Stimulated activated CD4-positive, alpha-beta T cell treated with anti-CD3 and anti-CD28 coated beads, Interleukin-4, amount 100 ng/mL, for 1 hour (primary cell): ENCODE data around the gene ARSI.
"Not testable (repeated sequence)": the region's sequence is repeated elsewhere in the genome, so short reads cannot be mapped to it uniquely, and the experiment has no call there.

Experiments
- DNase-seq: peaks from one replicate; pipeline ENCODE4 v3.0.0-alpha.2; 2020

ARSI gene

GRCh38 chr5:150263801-150264621 is 38.7 kb downstream of the ARSI start:
- no peak for DNase-seq

GRCh38 chr5:150263375-150263775 is 39.3 kb downstream of the ARSI start:
- no peak for DNase-seq

GRCh38 chr5:150262502-150262901 is 40.2 kb downstream of the ARSI start:
- DNase-seq, result no peak

- DNase-seq, result no peak
These were observed 41.5 kb downstream of the ARSI start for GRCh38 chr5:150261231-150261630.

- DNase-seq, result no peak
These were observed 44.6 kb downstream of the ARSI start for GRCh38 chr5:150258130-150258529.

- no peak for DNase-seq
These were observed 45.3 kb downstream of the ARSI start for GRCh38 chr5:150257424-150257823.

GRCh38 chr5:150256410-150257064 is 46.2 kb downstream of the ARSI start:
- no peak for DNase-seq

- DNase-seq, result no peak
These were observed 46.9 kb downstream of the ARSI start for GRCh38 chr5:150255659-150256409.

GRCh38 chr5:150254774-150255173 is 47.9 kb downstream of the ARSI start:
- no peak for DNase-seq

GRCh38 chr5:150254363-150254762 is 48.3 kb downstream of the ARSI start:
- no peak for DNase-seq

- DNase-seq, result no peak
These were observed 49.1 kb downstream of the ARSI start for GRCh38 chr5:150253416-150254208.

GRCh38 chr5:150252489-150252888 is 50.2 kb downstream of the ARSI start:
- no peak for DNase-seq

GRCh38 chr5:150251504-150251903 is 51.2 kb downstream of the ARSI start:
- no peak for DNase-seq

- DNase-seq, result no peak
These were observed 53.0 kb downstream of the ARSI start for GRCh38 chr5:150249744-150250143.

- DNase-seq, result no peak
These were observed 53.8 kb downstream of the ARSI start for GRCh38 chr5:150248946-150249345.

GRCh38 chr5:150248493-150248892 is 54.2 kb downstream of the ARSI start:
- DNase-seq, result not testable (repeated sequence)

GRCh38 chr5:150247726-150248125 is 55.0 kb downstream of the ARSI start:
- DNase-seq, result no peak

GRCh38 chr5:150246835-150247234 is 55.9 kb downstream of the ARSI start:
- DNase-seq, result no peak

- no peak for DNase-seq
These were observed 56.3 kb downstream of the ARSI start for GRCh38 chr5:150246429-150246828.
